Stimulated activated CD8-positive, alpha-beta memory T cell treated with anti-CD3 and anti-CD28 coated beads, Interleukin-12 subunit alpha, Interleukin-12 subunit beta, amount 100 ng/mL, for 24 hours (primary cell): ENCODE results near the gene ITM2C.

Source experiments
- DNase-seq: peaks from one replicate; pipeline ENCODE4 v3.0.0-alpha.2; 2020; ENCODE audit errors: extremely low read depth

ITM2C gene

DNA sequence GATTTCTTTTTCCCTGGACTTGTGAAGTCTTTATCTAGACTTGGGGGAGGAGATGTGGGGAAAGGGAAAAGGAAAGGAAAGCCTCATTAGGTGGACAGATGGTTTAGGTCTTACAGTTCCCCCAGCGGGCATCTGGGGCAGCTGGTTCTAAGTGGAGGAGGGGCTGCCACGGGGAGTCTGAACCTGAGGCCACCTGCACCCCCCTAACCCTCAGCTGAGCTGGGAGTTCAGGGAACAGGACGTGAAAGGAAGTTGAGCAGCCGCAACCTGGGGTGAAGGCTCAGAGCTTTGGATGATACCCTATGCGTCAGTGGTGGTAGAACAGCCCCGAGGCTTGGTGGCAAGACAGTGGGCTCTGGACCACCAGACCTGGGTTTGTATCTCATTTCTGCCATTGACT, 26.8 kb downstream of the ITM2C start:
- DNase-seq, result no peak

DNA sequence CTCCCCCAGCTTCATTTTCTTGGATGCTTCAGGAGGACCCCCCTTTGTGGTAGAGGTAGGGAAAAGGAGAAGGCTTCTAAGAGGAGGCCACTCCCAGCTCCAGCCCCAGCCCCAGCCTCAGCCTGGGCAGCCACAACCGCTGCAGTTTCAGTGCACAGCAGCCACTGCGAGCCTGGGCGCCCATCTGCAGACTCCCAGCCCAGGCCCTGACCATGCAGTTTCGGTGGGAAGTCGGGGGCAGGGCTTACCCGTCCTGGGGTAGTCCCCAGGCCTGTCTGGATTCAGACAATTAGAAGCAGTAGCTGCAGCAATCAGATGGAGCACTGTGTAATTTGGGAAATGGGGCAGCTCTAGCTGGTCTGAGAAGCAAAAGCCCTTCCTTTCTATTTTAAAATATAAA, 28.6 kb downstream of the ITM2C start:
- no peak for DNase-seq

- DNase-seq, result no peak
These were observed 29.4 kb downstream of the ITM2C start for GRCh38 chr2:230893841-230894781.

- DNase-seq, result no peak
These were observed 31.0 kb downstream of the ITM2C start for GRCh38 chr2:230895536-230896345.

DNA sequence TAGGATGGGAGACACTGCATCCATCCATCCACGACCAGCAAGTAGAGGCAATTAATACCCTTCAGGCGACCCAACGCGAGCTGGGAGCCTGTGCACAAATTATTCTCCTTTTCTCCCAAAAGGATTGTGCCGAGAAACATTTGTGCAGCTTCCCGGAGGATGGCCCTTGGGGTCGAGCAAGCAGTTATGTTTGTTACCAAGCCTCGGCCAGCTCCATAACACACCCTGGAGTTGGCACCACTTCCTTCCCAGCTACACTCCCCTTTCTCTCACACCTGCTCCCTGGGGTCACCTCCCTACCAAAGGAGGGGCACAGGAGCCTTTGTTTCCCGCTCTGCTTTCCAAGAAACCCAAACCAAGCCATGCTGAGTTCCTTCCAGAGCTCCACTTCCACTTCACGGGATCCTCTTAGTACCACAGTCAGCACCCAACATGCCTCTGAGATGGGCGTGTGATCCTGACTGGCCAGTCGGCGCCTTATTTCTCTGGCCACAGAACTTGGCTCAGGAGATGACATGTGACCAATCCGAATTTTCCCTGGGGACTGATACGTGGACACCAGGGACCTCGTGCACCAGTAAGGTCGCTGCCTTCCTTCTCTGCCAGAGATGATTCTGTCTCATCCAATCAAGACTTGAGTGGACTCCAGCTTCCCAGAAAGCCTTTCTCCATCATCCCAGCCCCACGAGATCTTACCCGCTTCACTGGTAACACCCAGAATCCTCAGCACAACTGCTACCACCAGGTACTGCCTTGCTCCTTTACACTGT, 31.8 kb downstream of the ITM2C start:
- no peak for DNase-seq

- DNase-seq, result no peak
These were observed 33.4 kb downstream of the ITM2C start for GRCh38 chr2:230898016-230898712.

DNA sequence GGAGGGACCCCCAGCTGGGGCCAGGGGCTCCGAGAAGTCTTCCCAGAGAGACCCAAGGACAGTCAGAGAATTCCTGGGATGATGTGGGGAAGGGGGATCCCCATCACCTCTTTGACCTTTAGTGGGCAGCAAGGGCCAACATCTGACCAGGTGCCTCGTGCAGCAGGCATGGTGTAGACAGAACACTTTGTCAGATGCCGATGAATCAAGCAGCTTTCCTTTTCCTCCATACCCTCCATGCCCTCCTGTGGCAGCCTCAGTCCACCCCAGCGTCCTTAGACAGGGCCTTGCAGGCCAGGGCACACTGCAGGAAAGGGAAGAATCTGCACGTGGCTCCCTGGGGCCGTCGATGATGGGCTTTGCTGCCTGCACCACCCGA, 34.0 kb downstream of the ITM2C start:
- DNase-seq, result no peak

DNA sequence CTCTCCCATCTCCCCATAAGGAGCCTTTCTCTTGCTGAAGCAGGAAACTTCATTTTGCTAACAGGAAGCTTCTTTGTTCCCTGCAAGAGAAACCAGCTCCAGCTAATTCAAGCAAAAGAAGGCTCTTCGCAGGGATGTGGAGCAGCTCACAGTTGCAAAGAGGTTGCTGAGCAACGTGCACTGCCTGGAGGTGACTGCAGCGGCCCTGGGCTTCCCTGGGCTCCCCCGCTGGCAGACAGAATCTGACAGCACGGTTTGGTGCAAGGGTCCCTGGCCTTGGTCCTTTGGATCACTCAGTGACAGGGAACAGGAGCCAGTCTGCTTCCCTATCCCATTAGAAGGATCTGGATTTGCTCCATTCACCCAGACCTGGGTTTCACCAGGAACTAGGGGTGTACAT, 34.5 kb downstream of the ITM2C start:
- no peak for DNase-seq

GRCh38 chr2:230899786-230900185, 35.0 kb downstream of the ITM2C start:
- no peak for DNase-seq

DNA sequence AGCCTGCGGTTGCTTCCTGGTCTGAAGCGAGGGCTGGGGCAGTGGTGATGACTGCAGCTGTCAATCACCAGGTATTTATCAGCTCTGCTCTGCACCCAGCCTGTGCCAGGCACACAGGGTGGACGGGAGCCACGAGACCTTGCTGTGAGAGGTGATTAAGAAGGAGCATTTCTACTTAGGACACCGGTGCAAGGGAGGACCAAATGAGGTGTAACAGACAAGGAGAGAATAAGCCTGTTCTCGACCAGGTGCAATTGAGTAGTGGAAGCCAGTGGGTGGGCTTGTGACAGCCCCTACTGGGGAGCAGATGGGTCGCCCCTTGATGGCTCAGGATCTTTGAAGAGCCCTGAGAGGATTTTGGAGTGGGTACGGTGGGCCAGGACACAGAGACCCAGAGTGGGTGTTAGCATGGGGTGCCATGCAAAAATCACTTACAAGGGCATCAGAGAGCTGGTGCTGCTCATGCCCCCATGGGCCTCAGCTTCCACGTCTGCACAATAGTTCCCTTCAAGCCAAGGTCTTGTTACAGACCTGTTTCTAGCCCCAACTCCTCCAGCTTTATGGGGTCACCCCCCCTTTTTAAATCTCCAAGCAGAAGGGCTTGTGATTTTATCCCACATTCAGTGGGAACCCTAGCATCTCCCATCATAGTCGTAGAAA, 35.7 kb downstream of the ITM2C start:
- DNase-seq, result no peak

DNA sequence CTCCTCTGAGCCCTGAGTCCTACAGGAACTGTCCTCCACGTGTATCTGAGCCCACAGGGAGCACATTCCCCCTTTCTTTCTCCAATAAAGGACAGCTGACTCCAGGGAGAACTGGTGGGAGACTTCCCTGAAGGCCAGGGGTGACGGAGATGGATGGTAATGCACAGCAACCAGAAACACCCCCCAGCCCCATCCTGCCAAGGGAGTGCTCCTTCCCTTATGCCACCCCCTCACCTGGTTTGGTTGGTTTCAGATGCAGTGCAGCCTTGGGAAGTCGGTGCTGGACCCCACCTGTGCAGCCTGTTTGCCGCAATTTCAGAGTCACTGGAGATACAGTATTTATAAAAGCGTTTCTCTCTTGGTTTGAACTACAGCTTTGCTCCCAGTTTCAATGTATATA, 36.3 kb downstream of the ITM2C start:
- no peak for DNase-seq

DNA sequence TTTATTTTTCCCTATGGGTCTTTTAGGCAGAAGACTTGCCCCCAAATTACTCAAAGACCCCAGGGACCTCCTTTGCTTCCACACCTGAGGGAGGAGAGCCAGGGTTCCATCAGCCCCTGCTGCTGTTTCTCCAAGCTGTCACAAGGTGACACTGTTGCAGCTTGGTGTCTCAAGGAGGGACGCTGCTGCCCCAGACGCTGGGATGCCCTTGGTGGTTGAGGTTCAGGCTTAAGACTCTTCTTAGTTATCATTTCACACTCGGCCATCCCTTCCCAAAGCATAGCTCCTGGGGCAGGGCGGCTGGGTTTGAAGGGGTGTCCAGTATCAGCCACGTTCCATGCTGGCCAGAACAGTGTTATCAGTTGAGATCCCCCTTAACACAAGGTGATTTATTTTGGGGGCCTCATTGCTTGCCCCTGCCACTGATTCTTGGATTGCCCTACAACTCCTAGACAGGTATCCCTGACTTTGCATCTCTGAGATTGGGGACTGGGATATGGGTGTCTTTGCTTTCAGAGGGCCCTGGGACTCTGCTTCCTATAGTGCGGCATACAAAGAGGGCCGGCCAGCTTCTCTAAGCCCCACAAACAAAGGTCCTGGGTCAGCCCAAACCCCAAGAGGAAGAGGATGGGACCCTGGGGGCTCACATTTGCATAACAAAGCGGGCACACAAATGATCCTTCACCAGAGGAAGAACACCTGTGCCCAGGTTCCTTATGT, 37.6 kb downstream of the ITM2C start:
- no peak for DNase-seq

DNA sequence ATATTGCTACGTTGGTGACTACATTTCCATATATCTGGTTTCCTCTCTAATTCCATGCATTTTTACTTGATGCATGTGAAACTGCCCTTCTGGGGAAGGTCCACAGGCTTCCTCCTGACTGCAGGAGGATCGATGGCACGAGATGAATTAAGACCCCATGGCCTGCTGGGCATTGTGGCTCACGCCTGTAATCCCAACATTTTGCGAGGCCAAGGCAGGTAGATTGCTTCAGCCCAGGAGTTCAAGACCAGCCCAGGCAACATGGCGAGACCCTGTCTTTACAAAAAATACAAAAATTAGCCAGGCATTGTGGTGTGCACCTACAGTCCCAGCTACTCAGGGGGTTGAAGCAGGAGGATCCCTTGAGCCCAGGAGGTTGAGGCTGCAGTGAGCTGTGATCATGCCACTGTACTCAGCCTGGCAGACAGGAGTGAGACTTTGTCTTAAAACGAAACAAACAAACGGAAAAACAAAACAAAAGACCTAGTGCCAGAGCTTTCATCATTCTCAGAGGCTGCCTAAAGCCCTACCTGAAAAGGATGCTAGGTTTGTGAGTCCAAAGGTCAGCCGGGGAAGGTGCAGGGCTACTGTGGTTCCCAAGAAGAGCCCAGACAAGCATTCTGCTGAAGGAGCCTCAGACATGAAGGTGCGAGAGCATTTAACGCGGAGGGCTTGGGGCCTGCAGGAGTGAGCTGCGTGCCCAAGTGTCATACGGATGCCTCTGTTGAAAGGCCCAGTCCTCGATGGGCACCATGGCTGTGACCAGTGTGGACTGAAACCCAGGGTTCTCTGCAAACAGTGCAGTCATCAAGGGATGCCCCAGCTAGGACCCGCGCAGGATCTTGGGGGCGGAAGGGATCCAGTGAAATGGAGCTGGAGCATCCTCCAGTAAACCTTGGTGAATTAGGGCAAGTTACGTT, 38.7 kb downstream of the ITM2C start:
- no peak for DNase-seq

DNA sequence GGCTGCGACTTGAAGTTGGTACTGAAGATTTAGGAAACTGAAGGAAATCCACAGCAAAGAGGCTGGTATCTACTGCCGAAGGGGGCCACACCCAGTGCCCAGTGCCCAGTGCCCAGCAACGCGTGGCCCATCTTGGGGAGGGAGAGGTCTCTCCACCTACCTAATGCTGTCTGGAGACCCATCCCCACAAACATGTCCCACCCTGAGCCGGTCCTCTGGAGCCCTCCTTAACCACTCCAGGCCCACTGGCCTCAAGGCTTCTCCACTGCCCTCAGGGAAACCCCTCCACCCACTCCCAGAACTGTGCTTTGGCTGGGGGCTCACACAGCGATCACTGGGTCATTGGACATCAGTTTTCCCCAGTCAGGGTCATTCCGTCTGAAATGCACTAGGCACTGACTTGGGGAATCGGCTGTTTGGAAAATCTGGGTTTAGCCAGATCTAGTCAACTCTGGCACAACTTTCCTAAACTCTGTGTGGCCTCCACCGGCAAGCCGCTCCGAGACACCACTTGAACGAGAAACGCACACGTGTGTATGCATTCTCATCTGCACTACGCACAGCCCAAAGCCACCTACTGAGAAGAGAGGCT, 40.2 kb downstream of the ITM2C start:
- DNase-seq, result no peak

GRCh38 chr2:230905448-230906421, 41.0 kb downstream of the ITM2C start:
- DNase-seq, result peak; percentile 70

GRCh38 chr2:230906471-230907230, 41.9 kb downstream of the ITM2C start:
- DNase-seq, result no peak
